SK-N-MC (cell line): ENCODE measurements around the gene MAT2A.

Experiments
- EZH2 ChIP-seq: fragments of 200-600 bp; sonication (generic); IDR thresholded peaks from one replicate; pipeline ENCODE4 v1.6.1; 2017; ENCODE audit warnings: antibody characterized with exemption
- POLR2AphosphoS5 ChIP-seq: IDR thresholded peaks from 2 replicates; pipeline ENCODE4 v1.6.1; 2012; ENCODE audit warnings: mild to moderate bottlenecking, low read depth, low read length, borderline replicate concordance

DNA sequence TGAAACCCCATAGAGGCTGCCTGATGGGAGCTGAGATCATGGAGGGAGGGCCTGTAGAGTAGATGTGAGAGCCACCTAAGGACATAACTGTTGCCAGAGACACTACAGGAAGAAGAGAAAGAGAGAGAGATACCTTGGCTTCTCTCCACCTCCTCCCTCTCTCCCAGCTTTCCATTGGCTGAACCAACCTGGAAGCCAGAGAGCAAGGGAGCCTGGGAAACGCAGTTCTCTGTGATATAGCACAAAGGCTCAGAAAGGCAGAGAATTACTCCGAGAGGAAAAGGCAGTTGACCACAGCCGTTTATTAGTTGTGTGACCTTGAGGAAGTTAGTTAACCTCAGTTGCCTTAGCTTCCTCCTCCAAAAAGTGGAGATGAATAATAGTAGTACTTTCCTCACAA, 37.7 kb upstream of the MAT2A start:
- TF ChIP-seq EZH2 (no peak), POLR2AphosphoS5 (no peak)
